Right ventricle myocardium inferior (tissue), 1 donor: ENCODE data around the gene PHF19. TPM values are rescaled to one million over a fixed set of nuclear protein-coding genes. Genes with fewer than 3 reads are reported as not detected.
A peak's percentile ranks its signal among the peaks of the same experiment; 100 is the strongest.

Source experiments
- ATAC-seq: fragments of 200-7000 bp; cut with Tn5 transposase; one replicate; pipeline ENCODE4 v1.9.1; 2020; ENCODE audit warnings: mild to moderate bottlenecking, moderate library complexity
- DNase-seq: peaks from one replicate; pipeline ENCODE4 v3.0.0; 2021; ENCODE audit errors: missing footprints
- intact Hi-C: fragments of 100-400 bp; cut with DNase I; formaldehyde crosslinking; loops from one replicate; pipeline ENCODE4 v1.11.0; 2022
- total RNA-seq: library from RNA; stranded (reverse); fragmentation: NEBNext Ultra II Directional; extraction: Animal tissue kit (Norgen Biotek cat#: 25700); gene quantifications from one replicate; pipeline ENCODE4 v1.2.1, GENCODE V29; 2021
- donor health status: DM: no; HTN: yes; CAD: no; lungs with severe emphysema.

PHF19 gene
- total RNA-seq, 1 donor from 2014 or later, result 13.2 TPM

DNA sequence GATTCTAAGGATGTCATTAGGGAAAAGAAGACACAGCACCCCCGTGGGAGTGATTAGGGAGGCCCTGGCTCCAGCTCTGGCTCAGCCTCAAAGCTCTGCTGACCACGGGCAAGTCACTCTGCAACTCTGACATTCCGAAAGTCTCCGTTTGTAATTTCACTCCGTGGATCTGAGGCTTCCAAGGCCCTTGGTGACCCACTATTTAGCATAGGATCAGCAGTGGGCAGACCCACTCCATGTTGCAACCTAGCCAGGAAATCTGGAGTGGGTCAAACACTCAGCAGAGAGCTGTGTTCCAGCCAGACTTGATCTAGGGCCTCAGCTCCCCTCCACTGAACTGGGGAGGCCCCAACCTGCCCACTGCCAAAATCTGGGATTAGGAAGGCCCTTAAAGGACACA lies 11.8 kb downstream of the PHF19 start:
- no peak for DNase-seq
- no peak for ATAC-seq
- intact Hi-C loops, result loop anchor here (5.0 kb wide), 1 partner anchor 73 kb away; the partner anchor contains the start of gene FBXW2

DNA sequence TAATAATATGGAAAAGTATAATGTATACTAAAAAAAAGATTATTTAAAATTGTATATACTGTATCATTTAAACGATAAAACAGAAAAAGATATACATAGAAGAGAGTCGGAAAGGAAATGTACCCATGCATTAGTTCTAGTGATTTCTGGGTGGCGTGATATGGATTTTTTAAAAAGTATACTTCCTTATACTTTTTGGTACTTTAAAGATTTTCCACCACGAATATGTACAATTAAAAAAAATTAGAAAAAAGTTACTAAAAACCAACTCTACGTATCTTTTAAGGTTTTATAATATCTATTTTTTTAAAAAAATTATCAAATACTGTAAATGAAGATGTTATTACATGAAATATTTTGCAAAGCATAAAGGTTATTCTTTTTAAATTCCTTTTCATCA lies 12.3 kb downstream of the PHF19 start:
- no peak for ATAC-seq
- intact Hi-C loops, result loop anchor here (5.0 kb wide), 1 partner anchor 72 kb away; the partner anchor contains the start of gene FBXW2
- no peak for DNase-seq

DNA sequence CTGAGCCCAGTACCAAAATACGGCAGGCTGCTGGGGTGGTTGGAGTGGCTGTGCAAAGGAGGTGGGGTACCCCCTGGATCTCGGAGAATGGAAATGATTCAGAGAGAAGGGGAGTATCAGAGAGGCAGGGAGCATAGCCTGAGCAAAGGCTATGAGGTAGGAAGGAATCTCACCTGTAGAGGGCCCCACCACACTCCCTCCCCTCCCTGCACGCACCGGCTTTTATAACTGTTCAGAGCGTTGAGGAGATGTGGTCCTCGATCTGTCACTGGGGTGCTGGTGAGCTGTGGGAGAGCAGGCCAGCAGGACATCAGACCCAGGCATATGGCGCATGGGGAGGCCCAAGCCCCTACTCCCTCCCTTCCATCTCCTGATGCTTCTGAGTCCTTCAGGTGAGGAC lies 13.2 kb downstream of the PHF19 start:
- intact Hi-C loops, result no loop called here
- no peak for ATAC-seq
- no peak for DNase-seq

DNA sequence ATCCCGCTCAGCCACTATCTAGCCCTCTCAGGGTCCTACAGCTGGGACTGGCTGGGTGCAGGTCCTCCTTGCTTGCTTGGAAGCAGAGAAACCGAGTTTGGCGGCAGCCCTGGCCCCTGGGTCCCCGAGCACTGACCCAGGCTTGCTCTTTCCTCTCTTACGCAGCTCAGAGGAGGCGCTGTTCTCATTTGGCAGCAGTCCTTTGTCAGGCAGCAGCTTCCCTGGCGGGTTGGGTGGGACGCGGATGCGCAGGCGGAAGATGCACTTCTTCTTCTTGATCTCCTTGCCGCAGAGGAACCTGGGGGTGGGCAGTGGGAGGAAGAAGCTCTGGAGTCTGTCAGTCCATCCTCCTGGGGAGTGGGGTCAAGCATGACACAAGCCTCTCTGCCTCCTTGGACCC lies 14.5 kb downstream of the PHF19 start:
- DNase-seq (no peak), ATAC-seq (no peak)
- intact Hi-C loops, result no loop called here

DNA sequence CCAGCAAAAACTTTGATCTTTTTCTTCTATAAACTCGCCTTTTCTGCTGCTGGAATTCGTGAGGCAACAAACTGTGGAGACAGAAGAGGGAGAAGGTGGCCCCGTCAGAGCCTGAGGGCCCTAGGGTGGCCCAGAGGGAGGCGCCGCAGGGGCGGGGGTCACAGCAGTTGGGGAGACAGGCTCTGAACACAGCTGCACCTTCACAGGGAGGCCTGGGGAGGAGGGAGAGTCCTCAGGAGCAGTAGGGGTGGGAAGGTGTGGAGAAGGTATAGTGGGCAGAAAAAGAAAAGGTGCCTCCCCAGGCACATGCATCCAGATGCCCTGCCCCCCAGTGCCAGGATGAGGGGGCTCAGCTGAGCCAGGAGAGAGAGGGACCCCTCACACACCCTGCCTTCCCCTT lies 15.1 kb downstream of the PHF19 start:
- ATAC-seq (no peak), DNase-seq (no peak)
- intact Hi-C loops, result no loop called here

DNA sequence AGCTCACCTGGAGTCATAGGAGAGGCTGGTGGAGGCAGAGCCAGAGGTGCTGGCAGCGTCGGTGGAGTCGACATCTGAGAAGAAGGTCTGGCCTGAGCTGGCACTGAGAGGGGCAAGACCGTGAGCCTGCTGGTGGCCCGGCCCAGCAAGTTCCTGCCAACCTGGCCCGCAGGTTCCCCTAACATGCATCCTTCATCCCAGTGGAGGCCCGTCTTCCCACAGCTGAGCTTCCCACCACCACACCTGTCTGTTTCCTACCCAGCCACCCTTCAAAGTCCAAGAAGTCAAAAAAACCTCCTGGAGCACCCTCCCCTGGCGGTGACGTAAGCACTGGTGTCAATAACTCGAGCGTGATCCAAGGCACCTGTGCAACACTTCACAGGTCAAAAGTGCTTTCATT lies 16.9 kb downstream of the PHF19 start:
- intact Hi-C loops, result no loop called here
- no peak for ATAC-seq
- DNase-seq, result no peak

DNA sequence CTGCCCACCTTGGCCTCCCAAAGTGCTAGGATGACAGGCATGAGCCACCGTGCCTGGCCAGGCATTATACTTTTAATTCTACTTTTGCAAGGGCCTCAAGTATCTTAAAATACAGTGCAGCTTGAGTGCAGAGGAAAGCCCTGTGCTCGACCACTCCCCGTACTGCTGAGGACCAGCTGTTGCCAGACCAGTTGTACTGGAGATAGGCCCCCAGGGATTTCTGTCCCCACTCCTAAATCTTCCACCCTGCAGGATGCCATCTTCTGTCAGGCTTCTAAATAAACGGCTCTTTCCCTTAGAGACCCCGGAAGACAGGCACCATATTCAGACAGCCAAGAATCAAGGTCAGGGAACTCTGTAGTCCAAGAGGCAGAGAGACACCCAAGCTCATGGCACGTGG lies 17.6 kb downstream of the PHF19 start:
- DNase-seq (no peak), ATAC-seq (no peak)
- intact Hi-C loops, result no loop called here

DNA sequence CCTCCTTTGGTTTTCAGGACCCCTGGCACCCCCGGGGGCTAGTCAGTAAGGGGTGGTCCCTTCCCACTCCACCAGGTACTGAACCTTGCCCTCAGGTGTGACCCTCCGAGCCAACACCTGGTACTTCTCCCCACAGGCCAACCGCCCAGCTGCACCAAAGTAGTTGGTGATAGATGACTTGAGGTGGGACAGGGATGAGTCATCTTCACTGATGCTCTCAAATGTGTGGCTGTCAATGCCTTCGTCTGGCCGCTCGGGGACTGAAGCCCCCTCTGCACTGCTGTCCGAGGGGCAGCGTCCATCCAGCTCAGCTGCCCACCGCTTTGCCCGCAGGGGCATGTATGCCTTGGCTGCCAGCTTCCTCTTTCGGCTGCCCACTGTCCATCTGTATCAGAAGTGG lies 19.1 kb downstream of the PHF19 start:
- intact Hi-C loops, result no loop called here
- no peak for ATAC-seq
- no peak for DNase-seq

DNA sequence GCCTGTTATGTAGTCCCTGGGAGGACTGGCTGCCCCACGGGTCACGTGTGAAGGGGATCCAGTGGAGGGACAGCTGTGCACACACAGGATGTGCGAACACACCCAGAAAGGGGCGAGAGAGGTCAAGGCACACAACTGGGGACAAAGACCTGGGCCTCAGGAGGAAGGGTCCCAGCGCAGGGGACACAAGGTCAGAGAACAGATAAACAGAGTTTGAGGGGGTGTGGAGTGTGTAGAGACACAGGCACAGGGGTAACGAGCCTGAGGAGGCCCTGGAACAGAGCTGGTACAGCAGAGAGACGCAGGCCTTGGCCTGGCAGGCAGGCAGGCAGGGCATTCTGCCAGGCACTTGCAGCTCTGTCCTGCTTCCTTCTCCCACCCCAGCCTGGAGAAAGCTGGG lies 19.5 kb downstream of the PHF19 start:
- ATAC-seq, result peak; percentile 29
- no peak for DNase-seq
- intact Hi-C loops, result no loop called here

DNA sequence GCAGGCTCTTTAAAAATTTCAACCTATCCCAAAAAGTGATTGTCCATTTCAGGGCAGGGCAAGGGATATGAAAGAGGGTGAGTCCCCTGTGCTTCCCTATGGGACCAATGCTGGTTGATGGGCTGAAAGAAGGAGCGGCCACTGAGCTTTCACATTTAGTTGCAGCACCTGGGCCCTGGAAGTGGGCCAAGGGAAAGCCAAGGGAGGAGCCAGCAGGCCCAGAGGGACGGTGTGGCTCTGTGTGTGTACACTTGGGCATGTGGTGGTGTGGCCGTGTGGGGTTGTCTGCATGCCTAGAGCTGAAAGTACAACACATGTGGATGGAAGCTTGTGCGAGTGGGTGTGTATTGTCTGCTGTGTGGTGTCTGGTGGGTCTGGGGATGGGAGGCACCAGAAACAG lies 20.3 kb downstream of the PHF19 start:
- intact Hi-C loops, result no loop called here
- no peak for DNase-seq
- no peak for ATAC-seq

DNA sequence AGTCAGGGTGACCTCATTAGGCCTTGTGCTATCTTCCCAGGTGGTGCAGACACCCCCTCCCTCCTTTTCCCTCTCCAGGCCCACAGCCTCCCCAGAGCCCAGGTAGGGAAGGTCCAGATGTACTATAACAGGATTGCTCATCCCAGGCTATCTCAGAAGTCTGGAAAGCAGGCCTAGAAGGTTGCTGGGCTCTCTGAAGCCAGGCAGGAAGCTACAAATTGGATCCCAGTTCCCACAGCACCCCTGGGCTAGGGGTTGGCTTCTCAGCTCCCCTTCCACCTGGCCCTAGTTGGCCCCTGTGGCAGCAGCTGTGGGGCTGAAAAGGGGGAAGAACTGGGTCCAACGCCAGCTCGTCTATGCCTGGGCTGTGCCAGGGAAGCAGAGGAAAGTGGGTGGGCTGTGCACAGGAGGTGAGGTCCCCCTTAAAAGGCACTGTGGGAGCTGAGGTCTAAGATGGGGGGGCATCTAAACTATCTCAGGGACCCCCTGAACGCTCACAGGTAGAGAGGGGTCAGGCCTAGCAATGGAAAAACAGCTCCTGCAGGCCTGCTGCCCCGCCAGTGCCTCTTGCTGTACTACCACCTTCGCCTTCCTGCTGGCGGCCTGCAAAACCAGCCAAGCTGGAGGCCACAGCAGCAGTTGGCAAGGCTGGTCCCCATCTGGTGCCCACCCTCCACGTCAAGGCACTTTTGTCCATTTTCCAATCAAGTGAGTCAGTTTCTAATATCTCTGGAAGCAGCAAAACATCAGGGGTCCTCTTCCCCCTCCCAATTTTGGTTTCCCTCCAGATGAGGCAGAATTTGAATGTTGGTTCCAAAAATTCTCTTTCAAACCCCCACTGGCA lies 20.9 kb downstream of the PHF19 start:
- DNase-seq (no peak), ATAC-seq (no peak)
- intact Hi-C loops, result no loop called here

DNA sequence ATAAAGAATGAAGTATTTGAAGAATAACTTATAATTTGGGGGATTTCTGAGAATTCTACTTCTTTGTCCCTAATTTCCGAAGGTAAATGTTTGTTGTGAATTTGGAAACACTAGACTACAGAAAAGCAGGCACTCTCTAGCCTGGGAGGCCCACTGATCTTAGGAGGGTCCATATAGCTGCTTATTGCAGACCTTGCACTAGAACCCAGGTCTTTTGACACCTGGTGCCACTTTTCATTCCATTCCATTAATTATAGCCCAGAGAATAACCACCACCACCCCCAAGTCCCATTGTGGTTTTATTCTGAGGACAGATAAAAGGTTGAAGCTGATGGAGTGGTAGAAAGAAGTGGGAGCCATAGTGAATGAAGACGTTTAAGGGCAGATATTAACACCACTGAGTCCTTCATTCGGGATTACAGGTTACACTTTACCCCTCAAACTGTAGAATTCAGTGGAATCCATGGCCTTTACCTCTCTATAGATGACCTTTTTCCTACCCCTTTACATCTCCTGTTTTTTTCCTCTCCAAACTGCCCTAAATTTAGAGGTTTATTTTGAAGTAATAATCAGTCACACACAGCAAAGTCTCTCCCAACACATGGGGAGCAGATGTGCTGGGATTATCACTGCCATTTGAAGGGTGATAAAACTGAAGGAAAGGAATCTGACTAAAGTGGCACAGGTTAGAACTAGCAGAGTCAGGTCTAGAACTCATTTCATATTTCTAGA lies 22.2 kb downstream of the PHF19 start:
- intact Hi-C loops, result no loop called here
- DNase-seq, result no peak
- no peak for ATAC-seq

DNA sequence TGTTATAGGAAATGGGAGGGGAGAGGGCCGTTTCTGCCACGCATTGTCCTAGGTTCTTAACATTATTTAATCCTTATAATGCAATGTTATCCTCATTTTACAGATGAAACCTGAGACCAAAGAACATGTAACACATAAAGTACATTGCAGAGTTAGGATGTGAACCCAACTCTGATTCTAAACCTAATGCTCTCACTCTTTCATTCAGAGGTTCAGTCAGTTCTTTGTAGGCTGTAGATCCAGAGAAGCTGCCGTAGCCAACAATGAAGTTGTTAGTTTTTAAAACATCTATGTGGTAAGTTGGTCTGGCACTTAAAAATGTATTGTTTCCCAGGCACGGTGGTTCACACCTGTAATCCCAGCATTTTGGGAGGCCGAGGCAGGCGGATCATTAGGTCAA lies 23.8 kb downstream of the PHF19 start:
- intact Hi-C loops, result no loop called here
- DNase-seq, result no peak
- ATAC-seq, result no peak

DNA sequence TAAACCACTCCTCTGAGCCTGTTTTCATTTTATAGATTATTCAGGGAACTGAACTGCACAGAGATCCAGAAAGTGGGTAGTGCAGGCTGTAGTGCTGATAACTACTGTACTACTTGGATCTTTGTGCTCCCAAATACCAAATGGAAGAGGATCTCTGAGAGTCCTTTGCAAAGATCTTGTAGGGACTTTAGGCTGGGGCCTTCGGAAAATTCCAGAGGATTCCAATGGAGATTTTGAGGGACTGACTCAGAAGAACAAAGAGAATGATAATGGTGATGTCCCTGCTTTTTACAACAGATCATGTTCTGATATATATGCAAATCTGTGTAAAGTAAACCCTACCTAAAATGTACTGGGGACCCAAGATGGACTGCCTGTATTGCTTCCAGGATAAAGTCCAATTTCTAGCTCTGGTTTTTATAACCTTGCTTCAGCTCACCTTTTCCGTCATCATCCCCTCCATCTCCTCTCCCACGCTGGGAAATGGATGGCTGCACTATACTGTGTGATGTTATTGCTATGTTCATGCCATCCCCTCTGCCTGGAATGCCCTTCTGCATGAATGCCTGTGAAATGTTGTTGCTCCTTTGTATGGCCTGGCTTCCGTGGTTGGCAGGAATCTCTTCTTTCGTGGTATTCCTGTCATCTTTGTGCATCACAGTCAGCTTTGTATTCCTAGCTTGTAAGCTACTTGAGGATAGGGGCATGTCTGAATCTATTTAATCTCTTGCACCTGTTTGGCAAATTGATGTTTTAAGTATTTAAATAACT lies 24.6 kb downstream of the PHF19 start:
- DNase-seq, result no peak
- intact Hi-C loops, result no loop called here
- no peak for ATAC-seq

DNA sequence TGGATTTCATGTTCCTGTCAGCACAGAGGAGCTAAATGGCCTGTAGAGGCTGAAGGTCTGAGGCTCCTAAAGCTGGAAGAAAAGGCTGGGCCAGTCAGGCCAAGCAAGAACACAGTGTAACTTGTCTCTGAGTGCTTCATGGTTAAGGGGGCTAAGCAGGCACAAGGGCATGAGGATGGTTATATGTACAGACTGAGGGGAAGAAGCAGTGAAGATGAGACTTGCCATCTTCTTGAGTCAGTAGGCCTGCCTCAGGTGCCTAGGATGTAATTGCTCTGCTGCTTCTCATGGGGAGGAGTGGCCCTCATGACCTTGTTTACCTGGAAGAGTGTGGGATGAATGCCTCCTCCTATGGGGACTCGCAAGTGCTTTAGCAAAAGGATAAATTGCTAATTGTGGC lies 25.5 kb downstream of the PHF19 start:
- ATAC-seq (no peak), DNase-seq (no peak)
- intact Hi-C loops, result no loop called here

DNA sequence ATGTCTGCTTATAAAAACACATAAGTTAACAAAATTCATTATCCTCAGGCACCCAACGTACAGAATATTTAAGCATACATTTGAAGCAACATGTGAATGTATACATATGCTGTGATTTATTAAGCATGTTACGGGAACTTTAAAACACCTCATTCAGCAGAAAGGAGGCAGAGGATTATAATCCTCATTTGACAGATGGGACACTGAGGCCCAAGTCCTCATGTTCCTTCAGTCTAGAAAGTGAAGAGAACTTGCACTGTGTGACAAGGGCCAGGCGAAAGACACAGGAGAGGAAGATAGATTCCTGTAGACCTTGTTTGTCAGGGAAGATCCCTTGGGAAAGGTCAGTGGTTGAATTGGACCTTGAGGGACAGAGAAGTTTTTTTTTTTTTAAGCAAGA lies 26.7 kb downstream of the PHF19 start:
- DNase-seq (no peak), ATAC-seq (no peak)
- intact Hi-C loops, result no loop called here

DNA sequence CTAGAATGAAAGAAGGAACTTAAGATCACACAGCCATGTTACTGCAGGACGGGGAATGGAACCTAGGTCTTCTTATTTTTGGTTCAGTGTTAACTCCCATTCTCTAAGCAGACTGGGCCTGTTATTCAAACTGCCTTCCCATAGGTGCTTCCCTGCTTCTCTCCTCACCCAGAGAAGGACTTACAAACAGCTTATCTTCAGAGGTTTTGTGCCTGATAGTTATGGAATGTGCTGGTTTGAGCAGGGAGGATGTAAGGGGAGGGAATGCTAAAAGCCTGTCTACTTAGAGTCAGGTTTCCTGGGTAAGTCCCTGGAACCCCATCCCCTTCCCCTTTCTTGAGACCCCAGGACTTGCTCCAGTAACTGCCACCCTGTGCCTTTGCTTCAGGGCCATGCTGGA lies 30.1 kb downstream of the PHF19 start:
- DNase-seq (no peak), ATAC-seq (no peak)
- intact Hi-C loops, result no loop called here

DNA sequence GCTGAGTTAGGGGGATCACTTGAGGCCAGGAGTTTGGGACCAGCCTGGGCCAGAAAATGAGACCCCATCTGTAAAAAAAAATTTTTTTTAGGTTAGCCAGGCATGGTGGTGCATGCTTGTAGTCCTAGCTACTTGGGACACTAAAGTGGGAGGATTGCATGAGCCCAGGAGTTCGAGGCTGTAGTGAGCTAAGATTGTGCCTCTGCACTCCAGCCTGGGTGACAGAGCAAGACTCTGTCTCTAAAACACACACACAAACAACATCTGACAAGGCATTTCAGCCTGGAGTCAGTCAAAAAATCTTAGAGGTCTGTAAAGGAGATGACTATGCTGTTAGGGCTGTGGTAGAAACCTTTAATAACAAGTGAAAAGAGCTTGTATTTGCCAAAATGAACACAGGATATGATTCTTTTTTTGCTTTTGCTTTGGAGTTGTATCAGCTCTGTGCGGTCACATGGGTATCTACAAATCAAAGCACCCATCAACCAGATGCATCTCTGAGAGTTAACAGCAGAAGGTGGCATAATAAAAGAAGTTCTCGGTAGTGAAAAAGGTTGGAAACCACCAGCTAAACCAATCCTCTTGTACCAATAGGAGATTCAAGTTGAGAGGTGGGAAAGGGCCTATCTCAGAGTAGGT lies 30.6 kb downstream of the PHF19 start:
- intact Hi-C loops, result no loop called here
- DNase-seq, result no peak

DNA sequence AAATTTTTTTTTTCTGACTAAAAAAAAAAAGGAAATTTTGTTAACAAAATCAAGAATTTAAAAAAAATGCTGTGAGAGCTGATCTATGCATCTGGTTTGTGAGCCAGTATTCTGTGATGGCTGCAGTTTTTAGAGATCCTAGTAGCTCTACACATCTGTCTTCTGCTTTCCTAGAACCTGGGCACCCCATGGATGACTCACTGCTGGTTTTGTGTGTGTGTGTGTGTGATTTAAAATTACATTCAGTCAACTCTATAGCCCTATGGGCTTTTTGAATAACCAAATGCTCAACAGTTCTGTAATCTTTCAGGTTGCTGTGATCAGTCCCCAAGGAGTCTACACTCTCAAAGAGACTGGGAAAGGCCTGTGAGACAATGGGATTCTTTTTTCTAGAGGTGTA lies 31.7 kb downstream of the PHF19 start:
- DNase-seq (no peak), ATAC-seq (no peak)
- intact Hi-C loops, result no loop called here

More for the DNA sequence above, 30.6 kb downstream of the PHF19 start:
- ATAC-seq, result no peak
